HG03060 (cell line): ENCODE data around the gene KCNJ14.

Source experiments
- ATAC-seq: cut with Tn5 transposase; IDR thresholded peaks from one replicate; pipeline ENCODE4 v1.9.1; 2021; ENCODE audit warnings: low read depth, moderate number of reproducible peaks; ENCODE audit not compliant: unreplicated experiment

KCNJ14 gene

GRCh38 chr19:48469934-48470680 lies 14.7 kb downstream of the KCNJ14 start:
- no peak for ATAC-seq

GRCh38 chr19:48470856-48471255 lies 15.5 kb downstream of the KCNJ14 start:
- ATAC-seq: no peak

GRCh38 chr19:48471836-48472235 lies 16.5 kb downstream of the KCNJ14 start:
- no peak for ATAC-seq

GRCh38 chr19:48473161-48473966 lies 18.0 kb downstream of the KCNJ14 start:
- no peak for ATAC-seq

GRCh38 chr19:48474084-48474592 lies 18.8 kb downstream of the KCNJ14 start:
- no peak for ATAC-seq

GRCh38 chr19:48475369-48476068 lies 20.1 kb downstream of the KCNJ14 start:
- ATAC-seq: no peak

GRCh38 chr19:48476176-48476575 lies 20.8 kb downstream of the KCNJ14 start:
- ATAC-seq: no peak

- ATAC-seq: no peak
These were observed 21.8 kb downstream of the KCNJ14 start for GRCh38 chr19:48477067-48477685.

- no peak for ATAC-seq
These were observed 22.4 kb downstream of the KCNJ14 start for GRCh38 chr19:48477698-48478338.

GRCh38 chr19:48478339-48479256 lies 23.2 kb downstream of the KCNJ14 start:
- no peak for ATAC-seq

- ATAC-seq: no peak
These were observed 24.3 kb downstream of the KCNJ14 start for GRCh38 chr19:48479686-48480085.

- ATAC-seq: no peak
These were observed 24.8 kb downstream of the KCNJ14 start for GRCh38 chr19:48480183-48480557.

GRCh38 chr19:48480558-48481500 lies 25.5 kb downstream of the KCNJ14 start:
- no peak for ATAC-seq

- ATAC-seq: no peak
These were observed 26.7 kb downstream of the KCNJ14 start for GRCh38 chr19:48481846-48482639.

GRCh38 chr19:48483301-48483700 lies 27.9 kb downstream of the KCNJ14 start:
- no peak for ATAC-seq

GRCh38 chr19:48484247-48484893 lies 29.0 kb downstream of the KCNJ14 start:
- ATAC-seq: no peak
